ENCODE measurements around the gene ATXN7. TPM values are rescaled to one million over a fixed set of nuclear protein-coding genes. Genes with fewer than 3 reads are reported as not detected.

ATXN7 gene
- polyA plus RNA-seq, 3 donors from 2014 or later = 5.5 to 11.3 (median 6.0) TPM

DNA sequence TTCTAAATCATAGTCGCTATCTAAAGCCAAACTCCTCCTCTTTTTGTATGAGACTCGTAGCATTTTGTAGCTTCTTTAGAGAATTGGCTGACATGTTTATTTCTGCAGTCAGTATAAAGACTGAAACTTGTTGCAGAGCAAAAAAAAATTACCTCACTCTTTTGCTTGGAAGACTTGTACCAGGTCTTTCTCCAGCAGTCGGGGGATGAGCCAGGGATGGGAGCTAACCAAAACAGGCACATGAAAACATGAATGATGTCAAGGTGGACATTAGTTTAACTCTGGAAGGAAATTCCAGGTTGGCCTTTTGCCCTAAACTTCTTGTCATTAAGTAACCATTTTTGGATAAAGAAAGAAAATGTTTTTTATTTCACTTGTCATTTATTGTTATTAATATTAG is 95.5 kb downstream of the ATXN7 start:
- H3K27me3 Mint-ChIP-seq (ENCODE audit: low read depth in 3 of 3) = peaks cover 0 to 5% (median 3%) of the 10 kb centered on the region in 3 donors
- H3K9me3 Mint-ChIP-seq = no peaks in the 10 kb centered on the region
- H3K27ac Mint-ChIP-seq = peak overlapping the region in 2 of 6 donors; percentile 35 to 40
- no peak for DNase-seq
- no peak overlapping the region for H3K4me3 Mint-ChIP-seq
- H3K4me1 Mint-ChIP-seq = peaks cover 19 to 47% of the 10 kb centered on the region in 2 donors
- peaks cover 5 to 8% (median 5%) of the 10 kb centered on the region in 3 donors for H3K36me3 Mint-ChIP-seq

DNA sequence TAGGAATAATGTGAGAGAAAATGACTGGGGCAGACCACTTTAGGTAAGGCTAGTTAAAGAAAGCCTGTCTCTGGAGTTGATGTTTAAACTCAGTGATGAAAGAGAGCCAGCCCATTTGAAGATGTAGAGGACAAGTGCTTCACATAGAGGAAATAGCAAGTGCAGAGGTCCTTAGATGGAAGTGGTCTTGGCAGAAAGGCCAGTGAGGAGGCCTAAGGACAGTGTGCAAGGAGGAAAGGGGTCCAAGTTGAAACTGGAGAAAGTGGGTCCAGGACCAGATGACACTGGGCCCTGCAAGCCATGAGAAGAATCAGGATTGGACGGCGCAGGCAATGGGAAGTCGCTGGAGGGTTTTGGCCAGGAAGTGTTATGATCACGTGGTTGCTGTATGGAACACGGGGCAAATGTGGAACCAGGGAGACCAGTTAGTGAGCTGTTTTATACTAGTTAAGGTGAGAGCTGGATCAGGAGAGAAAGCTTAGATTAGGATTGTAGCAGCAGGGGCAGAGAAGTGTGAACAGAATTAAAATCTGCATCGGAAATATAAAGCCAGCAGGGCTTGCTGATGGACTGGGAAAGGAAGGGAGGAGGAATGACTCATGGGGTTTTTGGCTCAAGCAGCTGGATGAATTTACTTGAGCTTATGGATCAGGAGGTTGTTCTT is 96.5 kb downstream of the ATXN7 start:
- H3K4me1 Mint-ChIP-seq = peaks cover 21 to 42% of the 10 kb centered on the region in 2 donors
- peak overlapping the region in 1 of 5 donors; percentile 48 for H3K4me3 Mint-ChIP-seq
- H3K36me3 Mint-ChIP-seq = peaks cover 1 to 2% (median 2%) of the 10 kb centered on the region in 3 donors
- peak overlapping the region; percentile 54 to 84 (median 60) for H3K27ac Mint-ChIP-seq
- peaks cover 0 to 5% (median 3%) of the 10 kb centered on the region in 3 donors for H3K27me3 Mint-ChIP-seq (ENCODE audit: low read depth in 3 of 3)
- DNase-seq = no peak
- no peaks in the 10 kb centered on the region for H3K9me3 Mint-ChIP-seq

DNA sequence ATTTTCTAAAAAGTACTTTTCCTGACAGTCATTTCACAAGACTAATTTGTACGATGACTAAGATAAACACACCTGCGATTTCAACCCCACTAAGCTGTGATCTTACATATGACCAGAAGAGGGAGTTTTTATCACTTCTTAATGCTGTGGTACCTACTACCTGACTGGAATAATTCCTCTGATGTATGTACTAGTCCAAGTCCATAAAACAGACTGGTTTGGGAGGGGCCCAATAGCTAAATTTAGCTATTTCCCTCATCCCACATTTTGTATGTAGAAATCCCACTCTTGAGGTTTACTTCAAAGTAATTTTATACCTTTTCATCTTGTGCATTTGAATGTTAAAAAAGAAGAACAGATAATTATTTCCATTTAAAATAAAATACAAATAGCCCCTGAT is 98.2 kb downstream of the ATXN7 start:
- Mint-ChIP-seq H3K4me1 (peaks cover 24 to 45% of the 10 kb centered on the region in 2 donors), H3K27me3 (ENCODE audit: low read depth in 3 of 3) (peaks cover 0 to 7% (median 2%) of the 10 kb centered on the region in 3 donors), H3K36me3 (no peaks in the 10 kb centered on the region), H3K4me3 (no peak overlapping the region), H3K27ac (peak overlapping the region in 5 of 6 donors; percentile 12 to 73 (median 49)), H3K9me3 (no peaks in the 10 kb centered on the region)
- DNase-seq = peak; percentile 49 to 62 (median 59)

DNA sequence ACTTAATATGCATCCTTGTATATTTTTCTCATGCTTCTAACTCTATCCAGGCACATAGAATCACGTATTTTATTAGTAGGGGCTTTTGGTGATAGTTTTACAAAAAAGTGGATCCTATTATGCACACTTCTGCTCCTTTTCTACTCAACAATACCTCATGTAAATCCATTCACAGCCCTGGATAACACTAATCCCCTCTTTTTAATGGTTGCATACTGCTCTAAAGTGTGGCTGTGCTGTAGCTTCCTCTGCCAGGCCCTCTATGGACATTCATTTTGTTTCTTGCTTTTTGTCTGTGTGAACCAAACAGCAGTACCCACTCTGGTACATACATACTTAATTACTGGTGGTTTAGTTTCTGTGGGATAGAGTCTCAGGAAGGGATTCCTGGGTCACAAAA is 99.8 kb downstream of the ATXN7 start:
- Mint-ChIP-seq H3K9me3 (no peaks in the 10 kb centered on the region), H3K4me3 (no peak overlapping the region), H3K36me3 (no peaks in the 10 kb centered on the region), H3K4me1 (peaks cover 36 to 55% of the 10 kb centered on the region in 2 donors), H3K27ac (no peak overlapping the region), H3K27me3 (ENCODE audit: low read depth in 3 of 3) (peaks cover 4 to 8% (median 7%) of the 10 kb centered on the region in 3 donors)
- no peak for DNase-seq

DNA sequence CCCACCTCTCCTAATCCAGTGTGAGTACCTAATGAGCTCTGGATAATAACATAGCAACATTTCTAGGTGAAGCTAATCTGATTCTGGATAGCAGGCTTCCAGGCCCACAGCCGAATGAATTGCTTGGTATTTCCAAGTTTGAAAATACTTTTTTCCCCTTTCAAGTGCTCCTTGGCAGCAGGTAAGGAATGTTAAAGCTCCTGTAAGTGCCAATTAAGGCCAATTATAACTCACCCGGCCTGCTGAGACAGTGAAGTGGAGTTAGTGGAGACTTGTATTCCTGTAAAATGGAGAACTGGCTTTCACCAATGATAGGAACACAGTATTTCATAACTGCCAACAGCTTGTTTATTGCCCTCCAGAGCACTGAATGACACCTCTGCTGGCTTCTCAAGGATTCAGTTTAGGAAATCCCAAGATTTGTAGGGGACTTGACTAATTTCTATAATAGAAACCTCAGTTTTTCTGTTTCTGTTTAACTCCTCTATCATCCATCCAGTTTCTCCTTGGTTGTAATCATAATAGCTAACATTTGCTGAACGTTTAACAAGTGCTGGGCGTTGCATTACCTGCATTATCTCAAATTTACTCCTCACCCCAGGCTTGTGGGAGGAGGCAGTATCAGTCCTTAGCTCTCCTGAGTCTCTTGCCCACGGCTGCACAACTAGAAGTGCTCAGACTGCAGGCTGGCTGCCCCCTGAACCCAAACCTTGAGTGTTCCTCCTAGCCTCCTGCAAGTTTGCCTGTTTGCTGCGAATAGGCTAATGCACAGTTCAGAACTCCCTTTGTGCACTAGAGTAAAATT is 101.2 kb downstream of the ATXN7 start:
- no peaks in the 10 kb centered on the region for H3K36me3 Mint-ChIP-seq
- H3K4me3 Mint-ChIP-seq = no peak overlapping the region
- H3K27me3 Mint-ChIP-seq (ENCODE audit: low read depth in 3 of 3) = peaks cover 9 to 13% (median 10%) of the 10 kb centered on the region in 3 donors
- peaks cover 49 to 61% of the 10 kb centered on the region in 2 donors for H3K4me1 Mint-ChIP-seq
- no peaks in the 10 kb centered on the region for H3K9me3 Mint-ChIP-seq
- DNase-seq = no peak
- peak overlapping the region in 5 of 6 donors; percentile 16 to 92 (median 32) for H3K27ac Mint-ChIP-seq

DNA sequence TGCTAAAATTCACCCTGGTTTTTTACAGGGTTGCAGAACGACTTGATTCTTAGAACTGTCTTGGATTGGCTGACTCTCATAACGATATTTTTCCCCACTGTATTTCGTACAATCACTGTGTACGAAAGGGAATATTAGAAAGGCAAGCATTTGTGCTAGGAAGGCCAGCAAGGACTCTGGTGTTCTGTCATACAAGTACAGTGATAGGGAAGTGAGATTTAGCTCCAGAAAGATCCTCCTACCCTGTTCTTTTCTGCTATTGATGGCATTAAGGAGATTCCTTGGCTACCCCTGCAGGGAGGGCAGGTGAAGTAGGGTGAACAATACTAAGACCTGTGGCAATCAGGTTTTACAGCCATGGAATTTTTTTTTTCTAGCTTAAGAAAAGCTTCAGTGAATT is 102.3 kb downstream of the ATXN7 start:
- Mint-ChIP-seq H3K9me3 (no peaks in the 10 kb centered on the region), H3K27me3 (ENCODE audit: low read depth in 3 of 3) (peaks cover 10 to 14% (median 11%) of the 10 kb centered on the region in 3 donors), H3K36me3 (no peaks in the 10 kb centered on the region), H3K4me3 (peak overlapping the region in 1 of 5 donors; percentile 27), H3K4me1 (peaks cover 53 to 62% of the 10 kb centered on the region in 2 donors), H3K27ac (peak overlapping the region; percentile 70 to 97 (median 94))
- DNase-seq = no peak

DNA sequence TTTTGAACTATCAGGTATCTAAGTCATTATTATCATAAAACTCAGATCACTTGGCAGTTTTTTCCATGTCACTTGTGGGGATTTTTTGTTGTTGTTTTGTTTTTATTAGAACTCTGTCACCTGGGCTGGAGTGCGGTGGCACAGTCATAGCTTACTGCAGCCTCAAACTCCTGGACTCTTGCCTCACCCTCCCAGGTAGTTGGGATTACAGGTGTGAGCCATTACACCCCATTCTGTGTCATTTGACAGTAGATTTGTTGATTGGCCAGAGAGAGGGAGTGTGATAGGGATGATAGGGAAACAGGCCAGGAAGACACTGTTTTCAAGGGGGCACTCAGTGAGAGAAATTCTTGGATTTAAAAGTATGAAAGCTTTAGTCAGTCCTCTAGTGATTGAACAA is 103.2 kb downstream of the ATXN7 start:
- Mint-ChIP-seq H3K36me3 (no peaks in the 10 kb centered on the region), H3K9me3 (no peaks in the 10 kb centered on the region), H3K27ac (peak overlapping the region; percentile 92 to 99 (median 96)), H3K27me3 (ENCODE audit: low read depth in 3 of 3) (peaks cover 12 to 14% (median 13%) of the 10 kb centered on the region in 3 donors), H3K4me3 (peak overlapping the region; percentile 49 to 96 (median 86)), H3K4me1 (peaks cover 59 to 62% of the 10 kb centered on the region in 2 donors)
- no peak for DNase-seq

DNA sequence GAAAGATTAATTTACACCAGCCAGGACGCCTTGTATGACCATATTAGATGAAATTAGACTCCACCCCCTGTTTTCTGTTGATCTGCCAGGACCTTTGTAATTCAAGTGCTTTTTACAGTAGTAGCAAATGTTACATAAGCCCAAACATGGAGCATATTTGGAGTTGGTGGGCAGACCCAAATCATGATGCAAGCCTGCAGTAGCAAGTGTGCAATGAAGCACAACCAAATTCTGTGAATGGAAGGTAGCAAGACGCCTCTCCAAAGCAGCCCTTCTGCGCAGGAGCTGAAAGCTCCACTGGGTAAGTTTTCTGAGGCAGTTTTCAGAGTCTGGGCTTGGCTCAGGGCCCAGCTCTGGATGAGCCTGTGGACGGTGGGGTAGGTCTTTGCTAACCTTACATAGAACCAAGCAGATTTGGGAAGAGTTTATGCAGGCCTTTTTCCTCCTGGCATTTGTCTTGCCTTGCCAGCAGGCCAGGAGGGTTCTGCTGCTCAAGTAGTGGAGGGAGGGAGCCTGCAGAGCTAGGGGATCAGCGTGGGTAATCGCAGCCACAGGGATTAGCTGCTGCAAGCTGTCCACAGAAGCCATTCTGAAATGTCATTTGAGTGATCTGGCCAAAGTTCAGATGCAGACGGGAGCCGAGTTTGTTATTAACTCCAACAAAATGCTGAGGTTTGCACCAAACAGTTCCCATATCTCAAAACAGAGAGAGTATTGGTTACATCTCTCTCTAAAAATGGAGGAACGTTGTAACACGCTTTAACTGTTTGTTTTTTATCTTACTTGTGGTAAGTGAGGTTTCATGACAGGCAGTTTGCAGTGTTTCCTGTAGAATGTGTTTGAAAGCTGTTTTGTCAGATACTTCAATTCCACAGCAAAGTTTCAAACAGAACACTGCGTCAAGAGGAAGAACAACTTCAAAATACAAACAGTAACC is 104.3 kb downstream of the ATXN7 start:
- Mint-ChIP-seq H3K27ac (peak overlapping the region; percentile 92 to 99 (median 97)), H3K27me3 (ENCODE audit: low read depth in 3 of 3) (peaks cover 7 to 14% (median 14%) of the 10 kb centered on the region in 3 donors)

DNA sequence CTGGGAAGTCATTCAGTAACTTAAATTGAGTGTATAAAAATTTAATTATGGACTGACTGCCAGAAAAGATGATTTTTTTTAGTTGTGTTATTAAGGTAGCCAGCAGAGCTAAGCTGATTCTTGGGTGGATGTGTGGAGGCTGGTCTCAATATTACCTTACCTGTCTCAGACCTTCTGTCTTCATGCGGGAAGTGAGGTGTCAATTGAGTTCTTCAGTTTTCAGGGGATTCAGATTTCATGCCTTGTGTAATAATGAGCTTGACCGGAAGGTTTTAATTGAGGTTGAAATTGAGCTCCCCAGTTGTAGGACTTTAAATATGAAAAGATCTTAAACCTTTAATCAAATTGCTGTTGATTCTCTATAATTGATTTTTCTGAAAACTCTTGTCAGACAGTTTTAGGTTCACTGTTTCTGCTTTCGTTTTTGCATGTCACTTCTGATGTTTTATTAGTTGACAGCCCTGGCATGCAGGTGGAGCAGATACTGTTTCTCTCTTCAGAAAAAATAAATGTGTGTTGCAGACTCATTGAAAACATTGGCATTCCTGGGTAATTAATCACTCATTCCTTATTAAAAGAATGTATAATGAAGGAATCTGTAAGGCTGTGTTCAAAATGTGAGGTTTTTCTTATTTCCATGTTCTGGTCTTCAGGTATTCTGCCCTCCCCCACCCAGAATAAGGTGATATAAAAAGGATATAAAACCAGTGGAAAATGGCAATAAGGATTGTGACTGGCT is 105.1 kb downstream of the ATXN7 start:
- peaks cover 0 to 4% (median 3%) of the 10 kb centered on the region in 3 donors for H3K36me3 Mint-ChIP-seq
- peak overlapping the region; percentile 86 to 97 (median 89) for H3K4me3 Mint-ChIP-seq
- no peaks in the 10 kb centered on the region for H3K9me3 Mint-ChIP-seq
- peak in 2 of 3 donors; percentile 20 to 33 for DNase-seq
- peak overlapping the region; percentile 92 to 99 (median 97) for H3K27ac Mint-ChIP-seq
- H3K4me1 Mint-ChIP-seq = peaks cover 74 to 78% of the 10 kb centered on the region in 2 donors
- H3K27me3 Mint-ChIP-seq (ENCODE audit: low read depth in 3 of 3) = peaks cover 7 to 14% (median 12%) of the 10 kb centered on the region in 3 donors

More for the DNA sequence above, 104.3 kb downstream of the ATXN7 start:
- DNase-seq = peak; percentile 73 to 81 (median 77)
- Mint-ChIP-seq H3K9me3 (no peaks in the 10 kb centered on the region), H3K4me1 (peaks cover 65 to 70% of the 10 kb centered on the region in 2 donors), H3K36me3 (no peaks in the 10 kb centered on the region), H3K4me3 (peak overlapping the region; percentile 86 to 97 (median 89))

DNA sequence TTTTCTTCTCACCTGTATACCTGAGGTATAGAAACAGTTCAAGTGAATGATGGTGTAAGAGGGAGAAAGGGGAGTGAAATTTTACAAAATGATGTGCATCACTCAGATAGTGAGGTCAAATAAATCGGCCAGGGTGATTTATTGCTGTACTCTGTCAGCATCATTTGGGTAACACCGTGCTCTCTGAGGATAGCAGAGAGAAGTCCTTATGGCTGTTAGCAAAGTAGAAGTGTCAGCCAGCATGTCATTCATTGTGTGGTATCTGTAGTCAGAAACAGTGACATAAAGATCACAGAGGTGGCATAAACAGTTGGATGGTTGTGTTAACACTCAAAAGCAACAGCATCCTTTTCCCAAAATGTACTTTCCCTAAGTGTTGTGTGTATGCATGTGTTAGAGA is 106.2 kb downstream of the ATXN7 start:
- DNase-seq = peak; percentile 47 to 62 (median 56)
- Mint-ChIP-seq H3K4me1 (peaks cover 82 to 89% of the 10 kb centered on the region in 2 donors), H3K4me3 (peak overlapping the region; percentile 86 to 97 (median 89)), H3K27me3 (ENCODE audit: low read depth in 3 of 3) (peaks cover 7 to 14% (median 14%) of the 10 kb centered on the region in 3 donors), H3K36me3 (peaks cover 0 to 4% (median 3%) of the 10 kb centered on the region in 3 donors), H3K9me3 (no peaks in the 10 kb centered on the region), H3K27ac (peak overlapping the region; percentile 92 to 99 (median 97))

DNA sequence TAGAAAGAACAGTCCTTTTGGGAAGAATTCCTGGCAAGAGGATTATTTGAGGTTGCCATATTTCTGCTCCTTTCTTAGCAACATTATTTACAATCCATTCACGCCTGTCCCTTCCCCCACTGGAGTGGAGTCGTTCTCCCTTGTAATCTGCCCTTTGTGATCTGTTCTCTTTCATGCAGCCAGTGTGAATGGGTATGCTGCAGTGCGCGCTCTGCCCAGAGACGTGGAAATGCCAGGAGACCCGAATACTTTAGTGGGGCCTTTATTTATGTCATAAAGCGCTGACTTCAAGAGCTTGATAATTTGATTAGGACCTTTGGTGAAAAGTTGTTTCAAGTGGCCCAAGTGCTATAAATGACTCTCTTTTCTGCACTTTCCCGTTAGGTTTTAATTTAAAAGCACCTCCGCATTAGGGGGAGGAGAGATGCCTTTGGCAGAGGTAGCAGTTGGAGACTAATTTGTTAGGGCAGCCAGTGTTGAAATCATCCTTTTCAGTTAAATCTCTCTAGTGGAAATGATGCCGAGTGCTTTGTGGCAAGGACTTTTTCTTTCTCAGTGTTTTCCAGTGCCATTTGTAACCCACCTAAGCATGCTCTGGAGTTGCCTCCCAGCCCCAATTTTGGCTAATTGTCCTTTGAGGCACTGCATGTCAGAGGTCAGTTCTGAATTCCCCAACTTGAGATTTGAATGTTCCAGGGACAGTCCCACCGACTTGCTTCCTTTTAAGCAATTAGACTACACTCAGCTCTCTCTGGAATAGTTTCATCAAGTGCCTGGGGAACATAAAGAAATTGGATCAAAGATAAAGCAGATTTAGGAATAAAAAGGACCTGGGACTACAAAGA is 107.2 kb downstream of the ATXN7 start:
- Mint-ChIP-seq H3K4me3 (peak overlapping the region; percentile 54 to 97 (median 89)), H3K27ac (peak overlapping the region; percentile 92 to 99 (median 97))

DNA sequence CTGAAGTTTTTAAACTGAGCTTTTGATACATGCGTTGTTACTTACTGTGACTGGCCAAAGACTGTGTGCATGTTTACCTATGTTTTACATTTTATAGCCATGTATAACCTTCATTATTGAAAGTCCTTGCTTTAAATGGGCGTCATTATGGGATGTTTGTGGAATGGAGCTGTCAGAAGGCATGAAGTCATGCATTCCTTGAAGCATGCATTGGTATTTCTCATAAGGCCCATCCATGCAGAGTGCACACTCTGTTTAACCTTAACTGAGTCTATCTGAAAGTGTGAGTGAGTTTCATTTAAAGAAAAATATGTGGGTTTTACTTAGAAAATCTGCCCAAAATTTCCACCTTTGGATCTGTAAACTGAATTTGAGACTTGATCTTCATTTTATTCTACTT is 108.5 kb downstream of the ATXN7 start:
- Mint-ChIP-seq H3K27me3 (ENCODE audit: low read depth in 3 of 3) (peaks cover 5 to 14% (median 14%) of the 10 kb centered on the region in 3 donors), H3K9me3 (no peaks in the 10 kb centered on the region), H3K4me1 (peaks cover 93 to 100% of the 10 kb centered on the region in 2 donors), H3K36me3 (peaks cover 3 to 6% (median 4%) of the 10 kb centered on the region in 3 donors), H3K27ac (peak overlapping the region; percentile 76 to 99 (median 86)), H3K4me3 (peak overlapping the region in 2 of 5 donors; percentile 33 to 58)
- DNase-seq = no peak

More for the DNA sequence above, 107.2 kb downstream of the ATXN7 start:
- H3K27me3 Mint-ChIP-seq (ENCODE audit: low read depth in 3 of 3) = peaks cover 7 to 14% (median 14%) of the 10 kb centered on the region in 3 donors
- peaks cover 3 to 5% (median 4%) of the 10 kb centered on the region in 3 donors for H3K36me3 Mint-ChIP-seq
- H3K4me1 Mint-ChIP-seq = peaks cover 89 to 99% of the 10 kb centered on the region in 2 donors
- no peaks in the 10 kb centered on the region for H3K9me3 Mint-ChIP-seq
- no peak for DNase-seq

Measured in immature natural killer cell (primary cell).